NCI-H1092 treated with DMSO at 0.1 percent for 48 hours (cell line): ENCODE data around the gene COX6B2.

Experiments used
- DNase-seq: peaks from one replicate; lab custom pipeline; 2025; lab: John Stamatoyannopoulos, UW

Gene COX6B2

DNA sequence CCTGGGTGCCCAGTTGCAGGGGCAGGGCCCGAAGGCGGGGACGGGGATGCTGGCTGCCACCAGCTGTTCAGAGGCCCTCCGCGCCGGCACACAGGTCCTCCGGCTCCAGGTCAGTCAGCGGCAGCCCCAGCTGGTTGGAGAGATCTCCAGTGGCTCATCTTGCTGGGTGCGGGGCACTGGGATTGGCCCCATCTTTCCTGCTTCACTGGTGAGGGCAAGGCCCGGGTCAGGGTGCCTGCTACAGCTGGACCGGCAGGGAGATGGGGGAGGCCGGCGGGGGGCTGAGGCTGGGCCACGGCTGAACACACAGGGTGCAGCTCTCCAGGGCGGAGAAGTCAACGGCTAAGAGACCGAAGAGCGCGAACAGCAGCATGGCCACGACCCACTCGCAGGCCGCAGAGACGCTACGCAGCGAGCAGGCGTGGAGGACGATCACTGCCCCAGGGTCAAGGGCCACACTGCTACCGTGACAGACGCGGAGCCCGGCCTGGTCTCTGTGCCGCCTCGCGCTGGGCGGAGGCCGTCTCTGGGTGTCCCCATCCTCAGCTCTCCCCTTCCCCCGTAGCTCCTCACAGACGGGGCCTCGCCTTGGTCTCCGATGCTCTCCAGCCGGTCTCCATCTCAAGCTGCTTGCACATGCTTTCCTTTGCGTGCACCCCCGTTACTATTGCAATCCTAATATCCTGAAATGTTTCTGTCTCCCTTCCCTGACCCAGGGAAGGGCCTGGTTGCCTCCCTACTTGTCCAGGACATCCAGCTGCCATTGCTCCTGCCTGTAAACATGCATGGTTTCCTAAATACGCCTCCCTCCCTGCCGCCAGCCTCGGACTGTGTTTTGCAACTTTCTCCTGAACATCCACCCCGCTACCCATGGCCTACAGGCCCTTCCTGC is 41.7 kb downstream of the COX6B2 start:
- DNase-seq = no peak

DNA sequence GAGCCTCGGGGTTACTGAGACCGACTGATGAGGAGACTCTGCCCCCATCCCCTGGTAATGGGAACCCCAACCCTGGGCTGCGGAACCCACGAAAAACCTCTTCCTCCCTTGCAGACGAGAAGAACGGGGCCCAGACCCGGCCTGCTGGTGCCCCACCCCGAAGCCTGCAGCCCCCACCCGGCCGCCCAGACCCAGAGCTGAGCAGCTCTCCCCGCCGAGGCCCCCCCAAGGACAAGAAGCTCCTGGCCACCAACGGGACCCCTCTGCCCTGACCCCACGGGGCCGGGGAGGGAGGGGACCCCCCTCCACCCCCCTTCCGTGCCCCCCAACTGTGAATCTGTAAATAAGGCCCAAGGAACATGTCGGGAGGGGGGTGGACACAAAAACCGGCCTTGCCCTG is 42.7 kb downstream of the COX6B2 start:
- no peak for DNase-seq

DNA sequence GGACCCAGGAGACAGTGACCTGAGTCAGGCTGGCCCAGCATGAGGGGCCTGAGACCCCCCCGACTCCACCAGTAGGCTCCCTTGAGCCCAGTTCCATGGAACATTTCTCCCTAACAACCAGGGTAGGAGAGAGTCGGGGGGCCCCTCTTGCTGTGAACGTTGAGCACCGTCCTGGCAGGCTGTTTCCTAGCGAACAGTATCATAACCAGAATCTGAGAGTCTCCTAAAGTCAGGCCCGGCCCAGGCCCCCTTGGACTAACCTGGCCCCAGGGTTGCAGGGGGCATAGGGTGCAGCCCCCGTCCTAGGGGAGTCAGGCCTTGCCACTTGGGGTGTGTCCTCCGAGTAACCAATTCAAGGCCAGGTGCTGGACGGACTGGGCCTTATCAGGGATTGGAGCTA is 43.1 kb downstream of the COX6B2 start:
- DNase-seq = no peak

DNA sequence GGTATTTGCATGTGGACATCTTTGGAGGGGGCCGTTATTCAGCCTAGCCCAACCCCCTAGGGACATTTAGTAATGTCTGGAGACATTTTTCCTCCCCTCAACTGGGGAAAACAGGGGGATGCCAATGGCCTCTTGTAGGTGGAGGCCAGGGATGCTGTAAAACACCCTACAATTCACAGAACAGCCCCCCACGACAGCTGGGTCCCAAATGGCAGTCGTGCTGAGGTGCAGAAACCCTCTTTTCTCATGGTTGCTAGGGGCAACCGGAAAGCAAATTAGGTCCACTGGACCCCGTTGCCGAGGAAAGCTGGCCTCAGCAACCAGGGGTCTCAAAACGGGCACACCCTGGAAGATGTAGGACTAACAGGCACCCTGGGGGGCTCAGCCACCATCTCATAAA is 44.0 kb downstream of the COX6B2 start:
- no peak for DNase-seq

DNA sequence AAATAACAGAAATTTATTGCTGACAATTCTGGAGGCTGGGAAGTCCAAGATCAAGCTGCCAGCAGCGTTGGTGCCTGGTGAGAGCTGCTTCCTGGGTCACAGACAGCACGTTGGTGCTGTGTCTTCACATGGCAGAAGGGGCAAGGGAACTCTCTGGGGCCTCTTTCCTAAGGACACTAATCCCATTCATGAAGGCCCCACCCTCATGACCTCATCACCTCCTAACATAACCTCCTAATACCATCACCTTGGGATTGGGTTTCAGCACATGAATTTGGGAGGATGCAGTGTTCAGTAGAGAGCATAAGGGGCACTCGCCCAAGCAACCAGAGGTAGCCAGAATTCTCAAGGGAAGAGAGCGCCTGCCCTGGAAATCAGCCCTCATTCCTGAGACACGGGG is 45.1 kb downstream of the COX6B2 start:
- DNase-seq = no peak

DNA sequence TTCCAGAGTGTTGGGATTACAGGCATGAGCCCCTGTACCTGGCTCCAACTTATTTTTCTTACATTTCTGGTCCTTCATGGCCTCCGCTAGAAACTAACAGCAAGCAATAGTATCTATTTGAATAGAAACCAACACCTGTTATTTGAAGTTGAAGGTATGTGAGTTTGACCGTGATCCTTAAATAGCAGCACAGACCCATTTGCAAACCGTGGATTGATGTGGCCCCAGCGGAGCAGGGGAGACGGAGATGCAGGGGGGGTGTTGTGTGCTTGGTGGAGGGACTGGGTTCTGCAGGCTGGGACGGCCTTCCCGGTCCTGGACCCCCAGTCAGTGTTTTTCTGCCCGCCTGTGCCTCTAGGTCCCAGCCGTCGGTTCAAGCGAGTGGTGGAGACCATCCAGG is 46.2 kb downstream of the COX6B2 start:
- DNase-seq = no peak

DNA sequence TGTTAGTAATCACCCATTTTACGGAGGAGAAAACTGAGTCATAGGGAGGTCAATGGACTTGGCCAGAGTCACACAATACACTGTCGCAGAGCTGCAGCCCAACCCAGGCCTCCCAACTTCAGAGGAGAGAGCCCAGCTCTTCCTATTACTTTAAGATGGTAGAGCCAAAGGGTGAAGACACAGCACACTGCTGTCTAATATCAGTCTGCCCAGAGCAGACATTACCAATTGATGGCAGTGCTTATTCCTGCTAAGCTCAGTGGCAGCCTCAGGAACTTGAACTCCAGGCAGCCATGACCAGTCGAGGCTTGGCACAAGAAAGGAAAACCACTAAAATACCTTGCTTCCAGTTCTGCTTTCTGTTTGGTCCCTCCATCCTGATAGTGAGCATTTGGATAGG is 47.8 kb downstream of the COX6B2 start:
- no peak for DNase-seq

DNA sequence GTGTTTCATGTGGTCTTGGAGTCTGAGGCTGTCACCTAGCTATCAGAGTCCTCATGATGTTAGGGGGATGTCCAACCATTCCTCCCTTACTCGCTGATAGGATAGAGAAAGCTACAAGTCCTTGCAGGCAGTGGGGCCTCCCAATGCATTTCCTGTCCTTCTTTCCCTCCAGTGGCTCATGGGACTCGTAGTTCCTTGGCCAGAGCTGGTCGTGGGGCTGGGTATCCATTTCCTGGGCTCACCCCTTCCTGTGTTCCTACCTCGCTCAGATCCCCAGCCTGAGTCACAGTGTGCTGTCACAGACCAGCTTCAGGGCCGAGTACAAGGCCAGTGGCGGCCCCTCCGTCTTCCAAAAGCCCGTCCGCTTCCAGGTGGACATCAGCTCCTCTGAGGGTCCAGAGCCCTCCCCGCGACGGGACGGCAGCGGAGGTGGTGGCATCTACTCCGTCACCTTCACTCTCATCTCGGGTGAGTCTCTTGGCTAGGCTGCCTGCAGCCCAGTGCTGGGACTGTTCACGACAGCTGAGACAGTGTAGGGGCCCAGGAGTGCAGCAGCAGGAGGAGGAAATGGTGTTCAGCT is 48.4 kb downstream of the COX6B2 start:
- no peak for DNase-seq

DNA sequence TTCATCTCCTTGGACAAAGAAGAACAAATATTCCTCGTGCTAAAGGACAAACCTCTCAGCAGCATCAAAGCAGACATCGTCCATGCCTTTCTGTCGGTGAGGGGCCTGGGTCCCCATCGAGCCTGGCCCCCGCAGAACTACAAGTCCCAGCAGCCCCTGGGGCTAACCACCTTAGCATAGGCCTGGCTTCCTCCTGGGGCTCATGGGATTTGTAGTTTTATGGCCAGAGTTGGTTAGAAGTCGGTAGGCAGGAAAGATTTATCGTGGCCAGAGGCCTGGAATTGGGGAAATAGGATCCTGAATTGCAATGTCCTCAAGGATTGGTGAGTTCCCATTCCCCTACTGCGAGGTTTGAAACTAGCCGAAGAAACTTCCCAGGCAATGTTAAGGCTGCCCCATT is 49.0 kb downstream of the COX6B2 start:
- peak; percentile 1 for DNase-seq

DNA sequence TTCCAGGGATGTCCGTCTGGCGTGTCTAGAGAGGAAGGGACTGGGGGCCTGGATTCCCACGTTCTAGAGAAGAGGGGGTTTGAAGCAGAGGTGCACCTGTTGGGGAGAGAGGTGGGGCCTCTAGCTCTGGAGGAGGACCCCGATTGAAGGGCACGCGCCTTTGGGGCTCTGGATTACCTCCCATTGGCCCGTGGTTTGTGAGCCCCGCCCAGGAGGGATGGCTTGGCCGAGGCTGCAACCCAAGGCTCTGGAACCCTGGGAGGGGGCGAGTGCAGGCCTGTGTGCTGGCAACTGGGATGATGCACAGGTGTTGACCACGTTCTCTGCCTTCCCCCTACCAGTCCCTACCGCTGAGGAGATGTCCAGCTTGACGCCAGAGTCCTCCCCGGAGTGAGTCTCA is 49.5 kb downstream of the COX6B2 start:
- DNase-seq = no peak

DNA sequence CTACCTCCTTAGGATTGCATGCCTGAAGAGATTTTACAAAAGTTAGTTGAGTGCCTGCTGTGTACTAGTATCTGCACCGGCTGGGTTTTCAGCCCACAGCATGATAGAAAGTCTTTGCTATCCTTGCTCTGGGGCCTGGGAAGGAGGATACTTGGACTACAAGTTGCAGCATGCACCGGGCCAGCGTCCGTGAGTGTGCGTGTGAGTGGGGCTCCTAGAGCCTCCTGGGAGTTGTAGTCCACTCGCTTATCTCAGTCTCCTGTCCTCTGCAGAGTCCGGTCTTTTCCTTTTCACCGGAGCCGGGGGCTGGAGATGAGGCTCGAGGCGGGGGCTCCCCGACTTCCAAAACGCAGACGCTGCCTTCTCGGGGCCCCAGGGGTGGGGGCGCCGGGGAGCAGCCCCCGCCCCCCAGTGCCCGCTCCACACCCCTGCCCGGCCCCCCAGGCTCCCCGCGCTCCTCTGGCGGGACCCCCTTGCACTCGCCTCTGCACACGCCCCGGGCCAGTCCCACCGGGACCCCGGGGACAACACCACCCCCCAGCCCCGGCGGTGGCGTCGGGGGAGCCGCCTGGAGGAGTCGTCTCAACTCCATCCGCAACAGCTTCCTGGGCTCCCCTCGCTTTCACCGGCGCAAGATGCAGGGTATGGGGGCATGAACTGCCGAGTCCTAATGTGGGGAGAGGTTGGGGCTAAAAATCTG is 50.1 kb downstream of the COX6B2 start:
- peak; percentile 13 for DNase-seq

DNA sequence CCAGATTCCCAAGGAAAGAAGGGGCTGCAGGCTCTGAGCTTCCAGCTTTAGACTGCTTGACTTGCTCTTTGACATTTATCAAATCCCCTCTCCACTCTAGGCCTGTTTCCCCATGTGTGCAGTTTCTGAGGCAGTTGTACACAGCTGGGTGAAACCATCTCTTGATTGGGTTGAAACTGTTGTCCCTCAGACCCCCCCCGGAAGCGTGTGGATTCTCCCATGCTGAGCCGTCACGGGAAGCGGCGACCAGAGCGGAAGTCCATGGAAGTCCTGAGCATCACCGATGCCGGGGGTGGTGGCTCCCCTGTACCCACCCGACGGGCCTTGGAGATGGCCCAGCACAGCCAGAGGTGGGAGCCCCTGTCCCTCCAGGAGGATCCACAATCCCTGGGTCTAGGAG is 51.0 kb downstream of the COX6B2 start:
- DNase-seq = no peak

DNA sequence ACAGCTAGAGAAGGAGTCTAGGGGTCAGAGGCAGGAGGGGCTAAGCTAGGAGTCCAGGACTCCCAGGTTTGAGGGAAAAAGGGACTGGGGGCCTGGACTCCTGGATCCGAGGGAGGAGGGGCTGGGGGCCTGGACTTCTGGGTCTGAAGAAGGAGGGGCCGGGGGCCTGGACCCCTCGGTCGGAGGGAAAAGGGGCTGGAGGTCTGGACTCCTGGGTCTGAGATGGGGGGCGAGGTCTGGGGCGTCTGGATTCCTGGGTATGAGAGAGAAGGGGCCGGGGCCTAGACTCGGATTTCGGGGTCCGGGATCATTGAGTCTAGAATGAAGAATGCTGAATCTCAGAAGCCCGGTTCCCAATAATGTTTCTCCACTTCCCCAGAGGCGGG is 52.2 kb downstream of the COX6B2 start:
- no peak for DNase-seq

DNA sequence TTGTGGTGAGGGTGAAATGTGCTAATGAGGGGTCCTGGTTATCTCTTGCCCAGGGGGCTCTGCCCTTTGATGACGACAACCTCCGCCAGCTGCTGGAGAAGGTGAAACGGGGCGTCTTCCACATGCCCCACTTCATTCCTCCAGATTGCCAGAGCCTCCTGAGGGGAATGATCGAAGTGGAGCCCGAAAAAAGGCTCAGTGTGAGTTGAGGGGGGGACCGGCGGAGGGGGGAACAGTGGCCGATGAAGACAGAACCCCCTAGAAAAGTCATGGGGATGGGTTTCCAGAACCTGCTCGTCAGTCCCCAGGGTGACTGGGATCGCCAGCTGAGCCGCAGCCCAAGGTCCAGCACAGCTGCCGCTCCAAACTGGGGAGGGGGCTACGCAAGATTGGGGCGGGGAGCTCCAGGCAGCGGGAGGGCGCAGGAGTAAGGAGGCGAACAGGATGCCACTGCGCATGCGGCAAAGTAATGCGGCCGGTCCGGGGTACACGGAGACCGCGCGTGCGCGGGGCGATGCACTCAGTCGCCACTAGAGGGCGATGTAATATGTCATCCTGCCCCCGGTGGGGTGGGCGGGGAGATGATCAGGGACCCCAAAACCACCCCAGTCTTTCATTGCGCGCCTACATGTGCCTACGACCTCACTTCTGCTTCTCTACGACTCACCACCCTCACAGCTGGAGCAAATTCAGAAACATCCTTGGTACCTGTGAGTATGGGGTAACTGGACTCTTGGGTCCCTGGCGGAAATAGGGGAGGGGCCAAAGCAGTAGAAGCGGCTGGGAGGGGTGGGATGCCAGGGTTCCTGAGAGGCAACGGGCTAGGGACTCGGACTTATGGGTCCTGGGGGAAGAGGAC is 52.8 kb downstream of the COX6B2 start:
- peak; percentile 64 for DNase-seq

DNA sequence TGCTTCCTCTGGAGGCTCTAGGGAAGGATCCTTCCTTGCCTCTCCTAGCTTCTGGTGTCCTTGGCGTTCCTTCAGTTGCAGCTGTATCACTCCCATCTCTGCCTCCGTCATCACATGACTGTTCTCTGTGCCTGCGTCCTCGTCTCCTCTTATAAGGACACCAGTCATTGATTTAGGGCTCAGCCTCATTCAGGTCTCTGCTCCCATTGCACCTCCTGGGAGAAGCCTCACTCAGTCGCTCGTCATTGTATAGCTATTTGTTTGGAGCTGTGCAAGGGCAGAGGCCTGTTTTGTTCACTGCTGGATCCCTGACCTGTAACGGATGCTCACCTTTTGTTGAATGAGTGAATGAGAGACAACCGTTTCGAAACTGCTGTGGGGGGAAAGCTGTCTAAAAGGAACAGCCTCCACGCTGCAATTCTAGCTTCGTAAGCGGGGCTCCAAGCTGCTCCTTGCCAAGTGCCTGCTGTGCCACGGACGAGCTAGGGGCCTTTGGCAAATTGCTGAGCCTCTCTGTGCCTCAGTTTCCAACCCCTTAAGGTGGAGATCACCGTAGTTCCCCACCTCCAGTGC is 53.5 kb downstream of the COX6B2 start:
- DNase-seq = no peak

DNA sequence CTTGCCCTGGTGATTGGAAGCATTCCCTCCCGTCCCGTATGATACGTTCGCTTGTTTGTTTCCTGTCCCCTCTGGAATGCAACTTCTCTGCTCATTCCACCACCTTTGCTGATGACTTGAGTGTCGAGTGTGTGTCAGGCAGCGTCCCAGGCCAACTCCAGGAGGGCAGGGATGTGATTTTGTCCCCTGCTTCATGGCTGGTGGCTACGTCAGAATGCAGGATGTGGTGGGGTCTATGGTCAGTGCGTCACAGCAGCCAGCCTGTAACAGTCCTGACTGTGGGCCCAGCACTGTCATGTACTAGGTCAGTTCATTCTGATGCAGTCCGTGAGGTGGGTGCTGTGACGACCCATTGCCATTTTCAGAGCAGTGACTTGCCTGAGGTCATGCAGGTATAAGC is 54.5 kb downstream of the COX6B2 start:
- DNase-seq = no peak
